T-helper 2 cell treated with Interferon-gamma antibody and Interleukin-4, amounts not matched to agents 5 μg/mL and 100 μg/mL, for 36 hours (primary cell): ENCODE measurements around the gene PEX26.
"Not testable (repeated sequence)": the region's sequence is repeated elsewhere in the genome, so short reads cannot be mapped to it uniquely, and the experiment has no call there.

Experiments used
- DNase-seq: peaks from one replicate; pipeline ENCODE4 v3.0.0; 2021; ENCODE audit warnings: low spot score
- H3K27ac Mint-ChIP-seq: one replicate; pipeline ENCODE4 v1.8.0; 2021; ENCODE audit warnings: mild to moderate bottlenecking, mixed read lengths
- H3K27me3 Mint-ChIP-seq: one replicate; pipeline ENCODE4 v1.8.0; 2021; ENCODE audit warnings: low read depth, mixed read lengths
- H3K36me3 Mint-ChIP-seq: one replicate; pipeline ENCODE4 v1.8.0; 2021; ENCODE audit warnings: low read depth, mixed read lengths
- H3K4me1 Mint-ChIP-seq: one replicate; pipeline ENCODE4 v1.8.0; 2021; ENCODE audit warnings: low read depth, mixed read lengths
- H3K4me3 Mint-ChIP-seq: one replicate; pipeline ENCODE4 v1.8.0; 2022; ENCODE audit warnings: mild to moderate bottlenecking, moderate library complexity, mixed read lengths
- H3K9me3 Mint-ChIP-seq: one replicate; pipeline ENCODE4 v1.8.0; 2021; ENCODE audit warnings: mixed read lengths

Gene PEX26

GRCh38 chr22:18106550-18107341 is 29.0 kb downstream of the PEX26 start:
- DNase-seq: peak; percentile 21
- H3K4me1 Mint-ChIP-seq: not testable (repeated sequence)

GRCh38 chr22:18108187-18108586 is 30.4 kb downstream of the PEX26 start:
- H3K36me3 Mint-ChIP-seq: peaks cover 15% of the 10 kb centered on the region
- no peak overlapping the region for H3K4me3 Mint-ChIP-seq
- H3K9me3 Mint-ChIP-seq: peaks cover 18% of the 10 kb centered on the region
- H3K4me1 Mint-ChIP-seq: peaks cover 4% of the 10 kb centered on the region
- DNase-seq: no peak
- no peak overlapping the region for H3K27ac Mint-ChIP-seq
- H3K27me3 Mint-ChIP-seq: peaks cover 44% of the 10 kb centered on the region

More at GRCh38 chr22:18106550-18107341, 29.0 kb downstream of the PEX26 start:
- H3K9me3 Mint-ChIP-seq: peaks cover 18% of the 10 kb centered on the region
- not testable (repeated sequence) for H3K4me3 Mint-ChIP-seq, H3K27ac Mint-ChIP-seq
- peaks cover 21% of the 10 kb centered on the region for H3K36me3 Mint-ChIP-seq
- peaks cover 32% of the 10 kb centered on the region for H3K27me3 Mint-ChIP-seq

DNA sequence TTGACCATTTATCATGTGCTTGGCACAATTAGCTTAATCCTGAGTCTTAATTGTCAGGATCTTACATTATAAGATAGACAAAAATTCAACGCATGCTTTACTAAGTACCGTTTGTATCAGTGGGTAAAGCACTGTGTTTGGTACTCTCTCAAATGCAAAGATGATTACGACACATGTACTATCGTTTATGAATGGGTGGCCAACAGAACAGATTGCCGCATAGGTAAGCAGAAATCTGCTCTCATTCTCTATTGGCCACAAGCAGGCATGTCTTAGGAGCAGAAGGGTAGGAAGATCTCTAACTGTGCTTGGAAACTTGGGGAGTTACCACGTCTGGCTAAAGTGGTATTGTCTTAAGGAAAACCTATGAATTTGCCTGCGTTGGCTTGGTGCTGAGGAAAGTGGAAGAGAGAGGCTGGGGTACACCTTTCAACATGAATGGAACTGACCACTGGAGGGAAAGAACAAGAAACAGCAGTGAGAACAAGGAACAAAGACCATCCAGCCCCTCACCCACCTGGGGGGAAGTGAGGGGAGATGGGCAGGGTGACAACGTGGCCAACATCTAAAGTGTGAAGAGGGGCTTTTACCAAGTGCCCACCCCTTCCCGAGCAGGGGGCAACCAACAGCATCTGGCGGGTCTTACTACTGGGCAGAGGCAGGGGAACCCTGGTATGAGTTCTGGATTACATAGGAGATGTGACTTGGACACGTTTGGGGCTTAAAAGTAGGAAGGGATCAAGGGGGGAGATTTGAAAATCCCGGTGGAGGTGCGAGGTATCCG is 31.8 kb downstream of the PEX26 start:
- Mint-ChIP-seq H3K4me1 (peaks cover 14% of the 10 kb centered on the region), H3K27ac (no peak overlapping the region), H3K36me3 (peaks cover 7% of the 10 kb centered on the region), H3K4me3 (peak overlapping the region; percentile 41), H3K27me3 (peaks cover 48% of the 10 kb centered on the region), H3K9me3 (peaks cover 18% of the 10 kb centered on the region)
- DNase-seq: no peak

GRCh38 chr22:18110194-18110953 is 32.6 kb downstream of the PEX26 start, which contains the start of gene TUBA8:
Gene TUBA8, plus strand, starts transcription at chr22:18110809. Its CDS starts 57 bp downstream, at chr22:18110866.
- H3K27me3 Mint-ChIP-seq: peaks cover 48% of the 10 kb centered on the region
- H3K27ac Mint-ChIP-seq: no peak within 1 kb of the TSS
- H3K4me1 Mint-ChIP-seq: peaks cover 14% of the 10 kb centered on the region
- H3K9me3 Mint-ChIP-seq: peaks cover 13% of the 10 kb centered on the region
- H3K4me3 Mint-ChIP-seq: peak within 1 kb of the TSS; percentile 45
- DNase-seq: peak; percentile 54
- peaks cover 6% of the 10 kb centered on the region for H3K36me3 Mint-ChIP-seq

DNA sequence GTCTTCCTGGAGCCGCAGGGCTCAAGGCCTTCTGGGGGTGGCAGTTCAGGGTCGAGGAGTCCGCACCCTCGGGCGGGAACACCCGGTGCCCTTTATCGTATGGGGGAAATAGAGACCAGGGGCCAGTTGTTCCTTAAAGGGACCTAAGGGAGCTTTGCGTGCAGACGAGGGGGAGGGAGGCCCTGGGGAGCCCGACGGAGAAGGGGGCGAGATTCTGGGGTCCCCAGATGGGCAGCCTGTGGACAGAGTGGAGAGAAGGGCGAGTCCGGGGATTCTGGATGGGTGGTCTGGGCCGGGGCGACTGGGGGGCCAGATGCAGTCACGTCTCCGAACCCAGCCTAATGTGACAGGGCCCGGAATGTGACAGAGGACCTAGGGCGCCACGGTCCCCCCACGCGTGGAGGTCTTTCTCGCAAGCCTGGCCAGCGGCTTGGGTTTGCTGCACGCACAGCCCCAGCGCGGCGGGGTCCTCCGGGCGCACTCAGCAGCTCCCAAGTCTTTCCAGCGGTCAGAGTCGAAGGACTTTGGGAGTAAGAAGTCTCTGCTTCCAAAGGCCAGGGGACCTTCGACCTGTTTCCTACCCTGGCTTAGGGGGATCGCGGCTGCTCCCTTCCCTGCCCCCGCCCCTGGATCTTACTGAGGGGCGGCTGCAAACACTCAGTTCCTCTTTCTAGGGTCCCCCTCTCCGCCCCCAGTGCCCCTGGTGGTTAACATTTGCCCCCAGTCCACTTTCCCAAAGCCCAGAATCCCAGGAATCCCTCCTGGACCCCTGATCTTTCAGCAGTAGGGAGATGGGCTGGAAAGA is 33.4 kb downstream of the PEX26 start:
- H3K36me3 Mint-ChIP-seq: peaks cover 3% of the 10 kb centered on the region
- peaks cover 48% of the 10 kb centered on the region for H3K27me3 Mint-ChIP-seq
- no peak for DNase-seq
- peaks cover 5% of the 10 kb centered on the region for H3K9me3 Mint-ChIP-seq
- H3K4me1 Mint-ChIP-seq: peaks cover 14% of the 10 kb centered on the region
- H3K27ac Mint-ChIP-seq: no peak overlapping the region
- peak overlapping the region; percentile 45 for H3K4me3 Mint-ChIP-seq

DNA sequence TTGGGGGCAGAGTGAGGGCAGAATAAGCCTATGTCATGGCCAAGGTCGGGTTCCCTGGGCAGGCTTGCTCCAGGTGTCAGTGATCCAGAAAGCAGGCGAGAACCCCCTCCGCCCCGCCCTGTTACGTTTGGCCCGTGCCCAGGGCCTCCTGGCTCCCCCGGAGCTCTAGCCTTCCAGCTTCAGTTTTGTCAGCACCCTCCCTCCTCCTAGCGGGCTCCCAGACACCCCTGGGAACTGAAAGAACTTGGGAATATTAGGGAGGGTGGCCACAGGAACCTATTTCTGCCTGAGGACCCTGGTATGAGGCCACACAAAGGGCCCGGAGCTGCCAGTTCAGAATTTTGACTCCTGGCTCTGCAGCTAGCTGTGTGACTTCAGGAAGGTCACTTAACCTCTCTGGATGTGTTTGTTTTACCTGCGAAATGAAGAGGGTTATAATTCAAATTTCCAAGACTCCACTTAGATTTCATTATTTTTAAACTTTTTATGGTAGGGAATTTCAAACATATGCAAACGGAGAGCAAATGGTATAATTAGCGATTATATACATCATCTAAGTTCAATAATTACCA is 34.1 kb downstream of the PEX26 start:
- H3K4me1 Mint-ChIP-seq: peaks cover 14% of the 10 kb centered on the region
- H3K27ac Mint-ChIP-seq: no peak overlapping the region
- H3K27me3 Mint-ChIP-seq: peaks cover 48% of the 10 kb centered on the region
- peaks cover 4% of the 10 kb centered on the region for H3K9me3 Mint-ChIP-seq
- DNase-seq: no peak
- H3K36me3 Mint-ChIP-seq: peaks cover 3% of the 10 kb centered on the region
- H3K4me3 Mint-ChIP-seq: no peak overlapping the region

DNA sequence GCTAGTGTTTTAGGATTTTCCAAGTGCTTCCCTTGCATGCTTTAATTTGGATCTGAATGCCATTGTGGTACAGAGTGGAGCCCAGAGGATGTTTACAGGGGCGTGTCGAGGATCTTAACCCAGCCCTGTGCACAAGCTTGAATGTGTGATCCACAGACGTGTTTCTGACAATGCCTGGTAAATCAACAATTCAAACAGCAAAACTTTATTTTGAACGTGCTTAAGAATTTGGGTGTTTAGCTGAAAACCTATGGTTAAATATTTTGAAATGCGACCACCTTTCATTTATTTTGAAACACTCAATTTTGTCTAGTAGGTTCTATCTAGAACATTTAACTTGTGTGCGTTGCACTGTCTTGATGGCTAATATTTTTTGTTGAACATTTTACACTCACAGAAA is 34.6 kb downstream of the PEX26 start:
- Mint-ChIP-seq H3K36me3 (no peaks in the 10 kb centered on the region), H3K9me3 (no peaks in the 10 kb centered on the region), H3K4me1 (peaks cover 14% of the 10 kb centered on the region), H3K27ac (no peak overlapping the region), H3K4me3 (no peak overlapping the region), H3K27me3 (peaks cover 46% of the 10 kb centered on the region)
- DNase-seq: no peak

- no peaks in the 10 kb centered on the region for H3K36me3 Mint-ChIP-seq
- no peak overlapping the region for H3K27ac Mint-ChIP-seq
- H3K27me3 Mint-ChIP-seq: peaks cover 42% of the 10 kb centered on the region
- H3K9me3 Mint-ChIP-seq: no peaks in the 10 kb centered on the region
- no peak for DNase-seq
- H3K4me3 Mint-ChIP-seq: peak overlapping the region; percentile 0
- H3K4me1 Mint-ChIP-seq: peaks cover 14% of the 10 kb centered on the region
Observed at GRCh38 chr22:18113680-18114394, 36.0 kb downstream of the PEX26 start.

DNA sequence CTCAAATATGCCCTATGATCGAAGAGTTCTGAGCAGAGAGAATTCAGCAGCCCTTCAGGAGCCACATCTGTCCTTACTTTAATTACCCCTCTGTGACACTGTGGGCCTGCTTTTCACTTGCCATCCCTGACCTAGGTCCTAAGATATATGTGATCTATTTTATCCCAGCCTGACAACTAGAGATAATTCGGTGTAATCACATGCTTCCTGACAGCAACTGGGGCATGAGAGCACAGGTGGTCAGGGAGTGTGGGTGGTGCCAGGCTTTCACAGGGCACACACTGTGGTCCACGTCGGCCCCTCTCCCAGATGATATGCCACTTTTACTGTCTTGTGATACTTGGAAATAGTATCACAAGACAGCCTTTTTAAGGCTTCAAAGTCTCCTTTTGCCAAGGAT is 36.7 kb downstream of the PEX26 start:
- Mint-ChIP-seq H3K36me3 (no peaks in the 10 kb centered on the region), H3K4me3 (peak overlapping the region; percentile 0), H3K27me3 (peaks cover 35% of the 10 kb centered on the region), H3K9me3 (no peaks in the 10 kb centered on the region), H3K4me1 (peaks cover 17% of the 10 kb centered on the region), H3K27ac (no peak overlapping the region)
- DNase-seq: no peak

GRCh38 chr22:18114976-18115652 is 37.3 kb downstream of the PEX26 start:
- Mint-ChIP-seq H3K27me3 (peaks cover 29% of the 10 kb centered on the region), H3K4me3 (no peak overlapping the region), H3K4me1 (peaks cover 16% of the 10 kb centered on the region), H3K9me3 (no peaks in the 10 kb centered on the region), H3K27ac (no peak overlapping the region), H3K36me3 (no peaks in the 10 kb centered on the region)
- no peak for DNase-seq

- no peak for DNase-seq
- Mint-ChIP-seq H3K27ac (no peak overlapping the region), H3K4me1 (peaks cover 16% of the 10 kb centered on the region), H3K27me3 (peaks cover 24% of the 10 kb centered on the region), H3K36me3 (no peaks in the 10 kb centered on the region), H3K4me3 (no peak overlapping the region), H3K9me3 (no peaks in the 10 kb centered on the region)
Observed at GRCh38 chr22:18115906-18116371, 38.1 kb downstream of the PEX26 start.

- Mint-ChIP-seq H3K4me1 (peaks cover 16% of the 10 kb centered on the region), H3K9me3 (no peaks in the 10 kb centered on the region), H3K36me3 (no peaks in the 10 kb centered on the region), H3K4me3 (no peak overlapping the region), H3K27ac (no peak overlapping the region), H3K27me3 (peaks cover 17% of the 10 kb centered on the region)
- no peak for DNase-seq
Observed at GRCh38 chr22:18116634-18117033, 38.8 kb downstream of the PEX26 start.
